KMS-11 (cell line): ENCODE data around the gene NCF2.
"Not testable (repeated sequence)": the region's sequence is repeated elsewhere in the genome, so short reads cannot be mapped to it uniquely, and the experiment has no call there.

Source experiments
- H2AFZ ChIP-seq: fragments of 200-600 bp; sonication (generic); 2 replicates; pipeline ENCODE4 v1.6.1; 2016; ENCODE audit warnings: antibody characterized with exemption, mixed run types, low read depth
- H3K27ac ChIP-seq: fragments of 200-600 bp; sonication (generic); 2 replicates; pipeline ENCODE4 v1.6.1; 2016; ENCODE audit warnings: mild to moderate bottlenecking, mixed run types
- H3K27me3 ChIP-seq: fragments of 200-600 bp; sonication (generic); 2 replicates; pipeline ENCODE4 v1.6.1; 2017; ENCODE audit warnings: mild to moderate bottlenecking, low read depth, mixed run types, moderate library complexity; ENCODE audit not compliant: insufficient read depth
- H3K36me3 ChIP-seq: fragments of 200-600 bp; sonication (generic); 2 replicates; pipeline ENCODE4 v1.6.1; 2017; ENCODE audit warnings: mild to moderate bottlenecking, mixed run types; ENCODE audit not compliant: insufficient read depth
- H3K4me1 ChIP-seq: fragments of 200-600 bp; sonication (generic); 2 replicates; pipeline ENCODE4 v1.6.1; 2016; ENCODE audit warnings: mild to moderate bottlenecking, low read depth, mixed run types; ENCODE audit not compliant: poor library complexity, severe bottlenecking
- H3K4me2 ChIP-seq: fragments of 200-600 bp; sonication (generic); 2 replicates; pipeline ENCODE4 v1.7.0; 2016; ENCODE audit warnings: mild to moderate bottlenecking, mixed run types
- H3K4me3 ChIP-seq: fragments of 200-600 bp; sonication (generic); IDR thresholded peaks from 2 replicates; pipeline ENCODE4 v1.6.1; 2017; ENCODE audit warnings: low read depth, low read length, mixed read lengths; ENCODE audit not compliant: insufficient read depth
- H3K79me2 ChIP-seq: fragments of 200-600 bp; sonication (generic); 2 replicates; pipeline ENCODE4 v1.6.1; 2016; ENCODE audit warnings: low read depth, mixed run types; ENCODE audit not compliant: insufficient read depth
- H3K9ac ChIP-seq: fragments of 200-600 bp; sonication (generic); 2 replicates; pipeline ENCODE4 v1.6.1; 2016; ENCODE audit warnings: mild to moderate bottlenecking, mixed run types
- H4K20me1 ChIP-seq: fragments of 200-600 bp; sonication (generic); 2 replicates; pipeline ENCODE4 v1.6.1; 2016; ENCODE audit warnings: mild to moderate bottlenecking, mixed run types; ENCODE audit not compliant: insufficient read depth
- CTCF ChIP-seq: fragments of 200-600 bp; sonication (generic); conservative IDR thresholded peaks from 2 replicates; pipeline ENCODE4 v1.6.1; 2017; ENCODE audit warnings: low read depth, mild to moderate bottlenecking, antibody characterized with exemption, low read length, moderate library complexity, mixed read lengths

Gene NCF2

GRCh38 chr1:183632964-183633363 is 42.7 kb upstream of the NCF2 start:
- no peak overlapping the region for H3K27ac ChIP-seq
- H3K4me3 ChIP-seq = no peak overlapping the region
- H3K79me2 ChIP-seq = peaks cover 51% of the 10 kb centered on the region
- no peaks in the 10 kb centered on the region for H4K20me1 ChIP-seq
- H3K36me3 ChIP-seq = peaks cover 16% of the 10 kb centered on the region; the same call in 1 of the 2 replicates
- no peak overlapping the region for H2AFZ ChIP-seq
- H3K4me2 ChIP-seq = peak overlapping the region; percentile 88
- H3K27me3 ChIP-seq = no peaks in the 10 kb centered on the region
- peaks cover 43% of the 10 kb centered on the region for H3K4me1 ChIP-seq
- no peak for TF ChIP-seq CTCF
- no peak overlapping the region for H3K9ac ChIP-seq

- H3K4me3 ChIP-seq = no peak overlapping the region
- peaks cover 51% of the 10 kb centered on the region for H3K79me2 ChIP-seq
- H3K4me2 ChIP-seq = peak overlapping the region; percentile 88
- H2AFZ ChIP-seq = no peak overlapping the region
- H3K27me3 ChIP-seq = no peaks in the 10 kb centered on the region
- no peak overlapping the region for H3K27ac ChIP-seq
- no peak overlapping the region for H3K9ac ChIP-seq
- TF ChIP-seq CTCF = no peak
- H3K36me3 ChIP-seq = peaks cover 16% of the 10 kb centered on the region; the same call in 1 of the 2 replicates
- no peaks in the 10 kb centered on the region for H4K20me1 ChIP-seq
- H3K4me1 ChIP-seq = peaks cover 48% of the 10 kb centered on the region
These were observed 41.9 kb upstream of the NCF2 start for GRCh38 chr1:183632114-183632513.

- H3K4me2 ChIP-seq = no peak overlapping the region
- H3K27ac ChIP-seq = no peak overlapping the region
- H3K27me3 ChIP-seq = no peaks in the 10 kb centered on the region
- peaks cover 16% of the 10 kb centered on the region; the same call in 1 of the 2 replicates for H3K36me3 ChIP-seq
- no peak overlapping the region for H3K9ac ChIP-seq
- H4K20me1 ChIP-seq = no peaks in the 10 kb centered on the region
- no peak overlapping the region for H3K4me3 ChIP-seq
- no peak for TF ChIP-seq CTCF
- peaks cover 51% of the 10 kb centered on the region for H3K79me2 ChIP-seq
- H2AFZ ChIP-seq = no peak overlapping the region
- H3K4me1 ChIP-seq = peaks cover 52% of the 10 kb centered on the region
These were observed 40.5 kb upstream of the NCF2 start for GRCh38 chr1:183630748-183631147.

GRCh38 chr1:183628537-183628936 is 38.3 kb upstream of the NCF2 start:
- Histone ChIP-seq H3K4me1 (peaks cover 49% of the 10 kb centered on the region), H2AFZ (no peak overlapping the region), H3K9ac (no peak overlapping the region), H3K4me2 (no peak overlapping the region), H3K27ac (no peak overlapping the region), H3K4me3 (no peak overlapping the region), H3K79me2 (peaks cover 31% of the 10 kb centered on the region), H3K36me3 (peaks cover 16% of the 10 kb centered on the region; the same call in 1 of the 2 replicates), H3K27me3 (no peaks in the 10 kb centered on the region), H4K20me1 (no peaks in the 10 kb centered on the region)
- TF ChIP-seq CTCF = no peak

GRCh38 chr1:183626236-183626635 is 36.0 kb upstream of the NCF2 start:
- not testable (repeated sequence) for H4K20me1 ChIP-seq, H3K9ac ChIP-seq, H3K27ac ChIP-seq, H3K4me3 ChIP-seq, H3K27me3 ChIP-seq, H2AFZ ChIP-seq, H3K4me2 ChIP-seq
- peaks cover 16% of the 10 kb centered on the region; the same call in 1 of the 2 replicates for H3K36me3 ChIP-seq
- peaks cover 33% of the 10 kb centered on the region for H3K4me1 ChIP-seq
- H3K79me2 ChIP-seq = peaks cover 10% of the 10 kb centered on the region; the same call in 1 of the 2 replicates
